GM18907 (cell line): ENCODE measurements around the gene SLC25A2.
"Not testable (repeated sequence)": the region's sequence is repeated elsewhere in the genome, so short reads cannot be mapped to it uniquely, and the experiment has no call there.

Experiments used
- ATAC-seq: cut with Tn5 transposase; IDR thresholded peaks from one replicate; pipeline ENCODE4 v1.9.1; 2021; ENCODE audit warnings: mild to moderate bottlenecking, moderate library complexity; ENCODE audit not compliant: unreplicated experiment

The SLC25A2 gene

DNA sequence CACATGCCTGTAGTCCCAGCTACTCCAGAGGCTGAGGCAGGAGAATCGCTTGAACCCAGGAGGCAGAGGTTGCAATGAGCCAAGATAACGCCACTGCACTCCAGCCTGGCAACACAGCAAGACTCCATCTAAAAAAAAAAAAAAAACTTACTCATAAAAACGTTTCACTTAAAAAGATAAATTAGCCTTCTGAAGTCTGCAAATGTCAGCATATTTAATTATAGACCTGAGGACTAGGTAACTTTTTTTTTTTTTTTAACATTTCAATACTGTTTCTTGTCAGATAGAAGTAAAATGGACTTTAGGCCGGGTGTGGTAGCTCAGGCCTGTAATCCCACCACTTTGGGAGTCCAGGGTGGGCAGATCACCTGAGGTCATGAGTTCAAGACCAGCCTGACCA lies 13.1 kb upstream of the SLC25A2 start:
- not testable (repeated sequence) for ATAC-seq

DNA sequence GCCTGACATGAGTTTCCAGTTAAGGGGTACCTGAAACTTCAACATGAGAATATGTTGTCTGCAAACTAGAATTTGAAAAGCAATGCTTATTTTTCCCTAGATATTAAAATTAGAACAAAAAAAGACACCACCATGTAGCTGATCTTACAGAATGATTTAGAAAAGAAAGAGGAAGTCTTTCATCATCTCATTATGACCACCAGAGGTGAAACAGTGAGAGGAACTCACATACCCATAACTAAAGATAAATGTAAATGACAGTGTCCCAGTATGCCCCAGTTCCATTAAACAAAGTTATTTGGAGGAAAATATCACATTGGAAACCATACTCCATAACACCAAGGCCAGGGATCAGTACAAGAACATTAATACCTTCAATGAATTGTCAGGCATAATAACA lies 9.9 kb upstream of the SLC25A2 start:
- no peak for ATAC-seq

DNA sequence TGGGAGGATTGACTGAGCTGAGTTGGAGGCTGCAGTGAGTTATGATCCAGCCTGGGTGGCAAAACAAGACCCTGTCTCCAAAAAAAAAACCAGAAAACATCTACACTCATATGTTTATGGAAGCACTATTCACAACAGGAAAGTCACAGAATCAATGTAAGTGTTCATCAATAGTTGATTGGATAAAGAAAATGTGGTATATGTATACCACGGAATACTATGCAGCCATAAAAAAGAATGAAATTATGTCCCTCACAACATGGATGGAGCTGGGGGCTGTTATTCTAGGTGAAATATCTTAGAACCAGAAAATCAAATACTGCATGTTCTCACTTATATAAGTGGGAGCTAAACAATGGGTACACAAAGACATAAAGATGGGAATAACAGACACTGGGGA lies 2.8 kb upstream of the SLC25A2 start:
- no peak for ATAC-seq

DNA sequence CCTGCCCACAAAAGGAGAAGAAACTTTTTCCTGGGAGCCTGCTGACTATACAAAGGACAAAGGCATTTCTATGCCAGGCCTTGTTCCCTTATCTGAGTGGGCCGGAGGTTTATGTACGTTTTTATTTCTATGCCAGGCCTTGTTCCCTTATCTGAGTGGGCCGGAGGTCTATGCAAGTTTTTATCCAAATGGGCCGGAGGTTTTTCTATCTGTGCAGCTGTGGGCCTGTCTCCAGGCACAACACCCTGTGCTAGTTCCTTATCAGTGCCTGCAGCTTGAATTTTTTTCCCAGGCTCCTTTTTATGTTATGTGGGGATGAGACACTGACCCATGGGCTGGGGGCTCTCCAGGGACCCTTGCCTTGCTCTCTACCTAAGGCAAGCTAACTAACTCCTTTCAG lies 5.5 kb downstream of the SLC25A2 start:
- ATAC-seq: no peak

DNA sequence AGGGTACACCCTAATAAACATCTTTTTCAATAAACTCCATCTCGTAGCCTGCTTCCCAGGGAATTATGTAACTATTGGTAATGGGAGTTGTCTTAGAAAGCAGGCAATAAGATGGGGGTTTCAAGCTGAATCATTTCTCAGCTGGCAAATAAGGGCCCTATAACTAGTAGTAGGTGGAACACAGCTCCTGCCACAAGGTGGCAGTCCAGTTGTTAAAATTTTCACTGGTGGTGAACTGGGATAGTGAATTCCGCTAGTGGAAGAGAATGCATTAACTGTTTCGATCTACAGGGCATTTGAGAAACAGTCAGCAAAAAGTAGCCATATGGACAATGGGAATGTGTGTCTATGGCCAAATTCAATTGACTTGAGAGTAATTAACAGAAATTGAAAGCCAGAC lies 30.9 kb downstream of the SLC25A2 start:
- ATAC-seq: no peak

DNA sequence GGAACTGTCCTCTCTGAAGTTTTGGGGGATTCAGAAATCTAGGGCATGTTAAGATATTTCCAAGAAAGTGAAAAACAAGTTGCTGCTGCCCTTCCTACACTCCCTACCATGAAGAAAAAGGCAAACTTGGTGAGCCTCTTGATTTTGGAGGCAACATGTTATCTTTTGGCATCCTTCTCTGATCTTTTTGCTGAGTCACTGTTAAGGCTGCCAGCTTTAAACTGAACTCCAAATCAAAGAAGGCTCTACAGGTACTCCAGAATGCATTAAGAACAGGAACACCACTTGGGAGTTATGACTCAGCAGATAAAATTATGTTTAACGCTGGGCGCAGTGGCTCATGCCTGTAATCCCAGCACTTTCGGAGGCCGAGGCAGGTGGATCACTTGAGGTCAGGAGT lies 34.7 kb downstream of the SLC25A2 start:
- no peak for ATAC-seq

DNA sequence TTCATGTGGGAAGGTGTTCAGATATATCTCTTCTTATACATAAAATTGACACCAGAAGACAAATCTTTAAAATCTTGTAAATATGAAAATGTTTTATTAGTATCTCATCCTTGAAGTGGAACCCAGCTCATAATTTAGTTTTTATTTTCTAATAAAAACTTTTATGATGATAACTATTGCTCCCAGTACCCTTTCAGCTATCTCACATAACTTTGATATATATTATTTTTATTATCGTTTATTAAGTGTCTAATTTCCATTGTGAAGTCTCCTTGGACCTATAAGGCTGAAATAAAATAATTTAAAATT lies 42.7 kb downstream of the SLC25A2 start:
- no peak for ATAC-seq

DNA sequence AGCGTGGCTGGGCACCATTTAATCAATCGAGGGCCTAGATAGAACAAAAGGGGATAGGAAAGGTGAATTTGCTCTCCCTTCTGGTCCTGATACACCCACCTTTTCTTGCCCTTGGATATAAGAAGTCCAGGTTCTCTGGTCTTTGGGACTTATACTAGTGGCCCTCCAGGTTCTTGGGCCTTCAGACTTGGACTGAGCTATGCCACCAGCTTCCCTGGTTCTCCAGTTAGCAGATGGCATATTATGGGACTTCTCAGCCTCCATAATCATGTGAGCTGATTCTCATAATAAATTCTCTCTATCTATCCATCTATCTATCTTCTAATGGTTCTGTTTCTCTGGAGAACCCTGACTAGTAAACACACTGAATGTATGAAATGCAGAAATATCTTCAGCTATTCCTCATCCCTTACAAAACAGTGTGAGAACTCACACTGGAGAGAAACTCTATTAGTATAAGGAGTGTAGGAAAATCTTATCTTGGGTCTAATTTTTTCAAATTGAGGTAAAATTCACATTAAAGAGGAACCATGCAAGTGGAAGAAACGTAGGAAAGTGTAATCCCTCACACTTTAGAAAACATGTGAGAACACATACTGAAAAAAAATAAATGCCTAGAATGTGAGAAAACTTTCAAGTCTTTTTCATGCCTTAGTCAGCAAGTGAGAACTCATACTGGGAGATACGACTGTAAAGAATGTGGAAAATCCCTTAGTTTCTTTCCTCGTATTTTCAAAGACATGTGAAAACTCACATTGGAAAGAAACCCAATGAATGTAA lies 43.2 kb downstream of the SLC25A2 start:
- ATAC-seq: no peak

DNA sequence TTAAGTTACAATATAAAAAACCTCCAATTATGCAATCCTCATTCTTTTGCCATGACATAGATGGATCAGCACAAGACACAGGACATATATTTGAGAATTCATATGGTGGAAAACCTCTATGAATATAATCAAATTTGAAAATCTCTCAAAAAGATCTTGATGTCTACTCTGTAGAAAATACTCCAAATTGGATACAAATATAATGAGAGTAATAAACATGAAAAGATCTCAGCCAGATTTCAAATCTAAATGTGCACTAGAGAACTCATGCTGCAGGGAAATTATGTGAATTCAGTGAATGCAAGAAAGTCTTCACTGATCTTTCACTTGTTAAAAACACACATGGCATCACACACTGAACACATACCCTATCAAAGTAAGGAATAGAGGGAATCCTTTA lies 44.9 kb downstream of the SLC25A2 start:
- no peak for ATAC-seq

DNA sequence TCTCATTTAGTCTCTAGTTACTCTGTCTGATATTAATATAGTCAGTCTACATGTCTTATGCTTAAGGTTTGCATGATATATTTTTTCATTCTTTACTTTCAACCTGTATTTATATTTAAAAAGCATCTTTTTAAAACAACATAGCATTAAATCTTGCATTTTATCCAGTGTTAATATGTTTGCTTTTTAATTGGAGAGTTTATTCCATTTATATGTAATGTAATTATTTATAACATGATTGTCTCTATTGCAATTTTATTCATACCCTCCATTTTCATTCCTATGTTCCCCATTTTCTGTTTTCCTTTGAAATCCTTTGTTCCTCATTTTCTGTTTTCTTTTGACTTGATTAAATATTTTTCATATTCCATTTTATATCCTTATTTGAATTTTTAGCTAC lies 45.4 kb downstream of the SLC25A2 start:
- ATAC-seq: no peak
